H9 (cell line): ENCODE results near the gene SOCS3. TPM values are rescaled to one million over a fixed set of nuclear protein-coding genes. Genes with fewer than 3 reads are reported as not detected.

Experiments
- DNase-seq: peaks from one replicate; pipeline ENCODE4 v3.0.0-alpha.2; 2017
- H2AFZ ChIP-seq: one replicate; pipeline ENCODE4 v1.6.1; 2013; ENCODE audit warnings: mild to moderate bottlenecking, low read length, control low read depth, moderate library complexity
- H2AK5ac ChIP-seq: 2 replicates; pipeline ENCODE4 v1.6.1; 2013; ENCODE audit warnings: low read length, control low read depth, mixed read lengths; ENCODE audit not compliant: insufficient read length
- H2BK120ac ChIP-seq: one replicate; pipeline ENCODE4 v1.6.1; 2013; ENCODE audit warnings: low read depth, mild to moderate bottlenecking, low read length, control low read depth, inconsistent platforms; ENCODE audit not compliant: poor library complexity, severe bottlenecking
- H2BK12ac ChIP-seq: 2 replicates; pipeline ENCODE4 v1.6.1; 2013; ENCODE audit warnings: low read length, control low read depth, mixed read lengths, low read depth; ENCODE audit not compliant: insufficient read length
- H2BK15ac ChIP-seq: 2 replicates; pipeline ENCODE4 v1.6.1; 2013; ENCODE audit warnings: low read depth, low read length, control low read depth
- H2BK20ac ChIP-seq: one replicate; pipeline ENCODE4 v1.6.1; 2013; ENCODE audit warnings: low read depth, mild to moderate bottlenecking, low read length, control low read depth, inconsistent platforms; ENCODE audit not compliant: poor library complexity, severe bottlenecking
- H2BK5ac ChIP-seq: 2 replicates; pipeline ENCODE4 v1.6.1; 2013; ENCODE audit warnings: low read length, control low read depth, mixed read lengths; ENCODE audit not compliant: insufficient read length
- H3K14ac ChIP-seq: 2 replicates; pipeline ENCODE4 v1.6.1; 2013; ENCODE audit warnings: low read length, control low read depth; ENCODE audit not compliant: insufficient read depth
- H3K18ac ChIP-seq: 2 replicates; pipeline ENCODE4 v1.6.1; 2013; ENCODE audit warnings: low read depth, mild to moderate bottlenecking, mixed read lengths, low read length, control low read depth; ENCODE audit not compliant: insufficient read length
- H3K23ac ChIP-seq: 2 replicates; pipeline ENCODE4 v1.6.1; 2013; ENCODE audit warnings: low read length, control low read depth, mixed read lengths, low read depth; ENCODE audit not compliant: insufficient read length
- H3K23me2 ChIP-seq: 2 replicates; pipeline ENCODE4 v1.6.1; 2013; ENCODE audit warnings: low read depth, mild to moderate bottlenecking, mixed read lengths, low read length, control low read depth; ENCODE audit not compliant: insufficient read length, poor library complexity, severe bottlenecking
- H3K27ac ChIP-seq: 2 replicates; pipeline ENCODE4 v1.5.1; 2013; ENCODE audit warnings: low read length, control low read depth, mixed read lengths, low read depth; ENCODE audit not compliant: insufficient read length
- H3K27me3 ChIP-seq: 2 replicates; pipeline ENCODE4 v1.6.1; 2013; ENCODE audit warnings: low read length, control low read depth, inconsistent platforms; ENCODE audit not compliant: insufficient read depth
- H3K4ac ChIP-seq: 2 replicates; pipeline ENCODE4 v1.6.1; 2013; ENCODE audit warnings: low read depth, mild to moderate bottlenecking, control low read depth, inconsistent platforms, low read length, moderate library complexity
- H3K4me1 ChIP-seq: 2 replicates; pipeline ENCODE4 v1.6.1; 2013; ENCODE audit warnings: low read length, control low read depth, inconsistent platforms; ENCODE audit not compliant: insufficient read depth
- H3K4me2 ChIP-seq: 2 replicates; pipeline ENCODE4 v1.6.1; 2013; ENCODE audit warnings: low read length, control low read depth, mixed read lengths; ENCODE audit not compliant: insufficient read length, insufficient read depth
- H3K56ac ChIP-seq: 2 replicates; pipeline ENCODE4 v1.6.1; 2013; ENCODE audit warnings: low read depth, mild to moderate bottlenecking, mixed read lengths, low read length, control low read depth; ENCODE audit not compliant: insufficient read length
- H3K79me1 ChIP-seq: 2 replicates; pipeline ENCODE4 v1.6.1; 2013; ENCODE audit warnings: low read depth, mild to moderate bottlenecking, moderate library complexity, low read length, control low read depth, inconsistent platforms; ENCODE audit not compliant: insufficient read depth, poor library complexity, severe bottlenecking
- H3K79me2 ChIP-seq: 2 replicates; pipeline ENCODE4 v1.6.1; 2013; ENCODE audit warnings: low read length, control low read depth, inconsistent platforms; ENCODE audit not compliant: insufficient read depth
- H3K9ac ChIP-seq: 2 replicates; pipeline ENCODE4 v1.6.1; 2013; ENCODE audit warnings: low read length, control low read depth, mixed read lengths; ENCODE audit not compliant: insufficient read length; ENCODE audit errors: extremely low read depth
- H3K9me3 ChIP-seq: one replicate; pipeline ENCODE4 v1.6.1; 2013; ENCODE audit warnings: low read depth, low read length, inconsistent platforms; ENCODE audit not compliant: control insufficient read depth
- H3T11ph ChIP-seq: one replicate; pipeline ENCODE4 v1.6.1; 2013; ENCODE audit warnings: mild to moderate bottlenecking, low read length, control low read depth, inconsistent platforms
- H4K20me1 ChIP-seq: one replicate; pipeline ENCODE4 v1.6.1; 2013; ENCODE audit not compliant: control insufficient read depth, insufficient read length, insufficient read depth
- H4K5ac ChIP-seq: 2 replicates; pipeline ENCODE4 v1.6.1; 2013; ENCODE audit warnings: low read depth, mild to moderate bottlenecking, mixed read lengths, low read length, control low read depth; ENCODE audit not compliant: insufficient read length
- H4K8ac ChIP-seq: replicated peaks from 2 replicates; pipeline ENCODE4 v1.6.1; 2013; ENCODE audit warnings: low read length, control low read depth, mixed read lengths, low read depth; ENCODE audit not compliant: insufficient read length
- H4K91ac ChIP-seq: 2 replicates; pipeline ENCODE4 v1.6.1; 2013; ENCODE audit warnings: low read depth, mild to moderate bottlenecking, moderate library complexity, mixed read lengths, low read length, control low read depth; ENCODE audit not compliant: insufficient read length
- H3K27ac Mint-ChIP-seq, 3 experiments: 2 replicates in 2 of 3; 3 replicates in 1 of 3; pipeline ENCODE4 v1.8.0; 2020 to 2021; ENCODE audit warnings: mixed read lengths in 3 of 3, mild to moderate bottlenecking in 1 of 3, moderate library complexity in 1 of 3
- H3K27me3 Mint-ChIP-seq: 2 replicates; pipeline ENCODE4 v1.8.0; 2021; ENCODE audit warnings: low read depth, mild to moderate bottlenecking, moderate library complexity, mixed read lengths
- H3K36me3 Mint-ChIP-seq, 3 experiments: 2 replicates in 2 of 3; 3 replicates in 1 of 3; pipeline ENCODE4 v1.8.0; 2020 to 2021; ENCODE audit warnings: low read depth in 3 of 3, mixed read lengths in 3 of 3; ENCODE audit not compliant: insufficient read depth in 1 of 3
- H3K4me1 Mint-ChIP-seq, 2 experiments: 2 replicates each; pipeline ENCODE4 v1.8.0; 2020; ENCODE audit warnings: mixed read lengths in 2 of 2
- H3K4me3 Mint-ChIP-seq, 2 experiments: 2 replicates in 1 of 2; 3 replicates in 1 of 2; pipeline ENCODE4 v1.8.0; 2020 to 2021; ENCODE audit warnings: mild to moderate bottlenecking in 2 of 2, mixed read lengths in 2 of 2, moderate library complexity in 1 of 2
- H3K9me3 Mint-ChIP-seq, 2 experiments: 2 replicates in 1 of 2; 3 replicates in 1 of 2; pipeline ENCODE4 v1.8.0; 2020; ENCODE audit warnings: mild to moderate bottlenecking in 2 of 2, mixed read lengths in 2 of 2, moderate library complexity in 1 of 2
- WGBS: extraction: QIAGEN DNeasy Blood & Tissue Kit; methylation state at CpG from one replicate; pipeline ENCODE4 v1.1.7; 2013; ENCODE audit warnings: missing lambda C conversion rate, low lambda C conversion rate, mixed read lengths; ENCODE audit not compliant: insufficient read length; ENCODE audit errors: extremely low coverage; 5-methylcytosine and 5-hydroxymethylcytosine counted together
- total RNA-seq: library from RNA; stranded (reverse); gene quantifications from 2 replicates; pipeline ENCODE4 v1.2.1, GENCODE V29; 2021
- TF ChIP-seq, protein P1 (sequence below): fragments of 200-600 bp; sonication (generic); conservative IDR thresholded peaks from 3 replicates; pipeline ENCODE4 v1.8.0; 2021; ENCODE audit warnings: antibody characterized with exemption, mild to moderate bottlenecking

Gene SOCS3
- total RNA-seq, 1 experiment from 2014 or later = 9.5 TPM

GRCh38 chr17:78343543-78344201 is 16.2 kb downstream of the SOCS3 start:
- Histone ChIP-seq H3K9ac (no peak overlapping the region), H4K5ac (no peak overlapping the region), H3K23me2 (no peaks in the 10 kb centered on the region), H2AFZ (no peak overlapping the region), H4K20me1 (no peaks in the 10 kb centered on the region), H4K8ac (no peak overlapping the region), H3K18ac (no peak overlapping the region), H2BK5ac (no peak overlapping the region), H2AK5ac (no peak overlapping the region), H2BK12ac (no peak overlapping the region), H3K27ac (no peak overlapping the region), H3K9me3 (no peaks in the 10 kb centered on the region), H4K91ac (no peak overlapping the region), H2BK15ac (no peak overlapping the region), H3K4ac (no peak overlapping the region), H3T11ph (no peak overlapping the region), H3K4me2 (no peak overlapping the region), H3K56ac (no peak overlapping the region), H2BK20ac (no peak overlapping the region), H3K23ac (no peak overlapping the region), H2BK120ac (no peak overlapping the region), H3K14ac (no peak overlapping the region), H3K27me3 (no peaks in the 10 kb centered on the region), H3K79me1 (no peaks in the 10 kb centered on the region), H3K4me1 (no peaks in the 10 kb centered on the region; the same call in 1 of the 2 replicates), H3K79me2 (no peaks in the 10 kb centered on the region)
- Mint-ChIP-seq H3K27me3 (peaks cover 58% of the 10 kb centered on the region), H3K4me1 (peaks cover 10 to 15% of the 10 kb centered on the region in 2 experiments), H3K36me3 (no peaks in the 10 kb centered on the region), H3K4me3 (0 out of 5 replicates have a peak overlapping the region, but pooled peaks of 1 of the 2 experiments have one; percentile 12), H3K9me3 (no peaks in the 10 kb centered on the region), H3K27ac (no peak overlapping the region)
- WGBS = no CpG with 5 or more reads among the region's 19 CpGs
- peak; percentile 59 for DNase-seq
- TF ChIP-seq, protein P1, sequence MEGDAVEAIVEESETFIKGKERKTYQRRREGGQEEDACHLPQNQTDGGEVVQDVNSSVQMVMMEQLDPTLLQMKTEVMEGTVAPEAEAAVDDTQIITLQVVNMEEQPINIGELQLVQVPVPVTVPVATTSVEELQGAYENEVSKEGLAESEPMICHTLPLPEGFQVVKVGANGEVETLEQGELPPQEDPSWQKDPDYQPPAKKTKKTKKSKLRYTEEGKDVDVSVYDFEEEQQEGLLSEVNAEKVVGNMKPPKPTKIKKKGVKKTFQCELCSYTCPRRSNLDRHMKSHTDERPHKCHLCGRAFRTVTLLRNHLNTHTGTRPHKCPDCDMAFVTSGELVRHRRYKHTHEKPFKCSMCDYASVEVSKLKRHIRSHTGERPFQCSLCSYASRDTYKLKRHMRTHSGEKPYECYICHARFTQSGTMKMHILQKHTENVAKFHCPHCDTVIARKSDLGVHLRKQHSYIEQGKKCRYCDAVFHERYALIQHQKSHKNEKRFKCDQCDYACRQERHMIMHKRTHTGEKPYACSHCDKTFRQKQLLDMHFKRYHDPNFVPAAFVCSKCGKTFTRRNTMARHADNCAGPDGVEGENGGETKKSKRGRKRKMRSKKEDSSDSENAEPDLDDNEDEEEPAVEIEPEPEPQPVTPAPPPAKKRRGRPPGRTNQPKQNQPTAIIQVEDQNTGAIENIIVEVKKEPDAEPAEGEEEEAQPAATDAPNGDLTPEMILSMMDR = no peak
